Smooth muscle cell (in vitro differentiated cells): ENCODE results near the gene GXYLT2. TPM values are rescaled to one million over a fixed set of nuclear protein-coding genes. Genes with fewer than 3 reads are reported as not detected.

Experiments used
- DNase-seq: peaks from one replicate; lab custom pipeline; 2025; ENCODE audit not compliant: unreplicated experiment; lab: John Stamatoyannopoulos, UW
- H2AFZ ChIP-seq: fragments of 200-600 bp; sonication (generic); 2 replicates; pipeline ENCODE4 v1.6.0; 2016; ENCODE audit warnings: antibody characterized with exemption, low read depth, mild to moderate bottlenecking
- H3F3A ChIP-seq: fragments of 200-600 bp; sonication (generic); 2 replicates; pipeline ENCODE4 v1.6.0; 2017; ENCODE audit warnings: antibody characterized with exemption, low read depth
- H3K27ac ChIP-seq: fragments of 200-600 bp; sonication (generic); 2 replicates; pipeline ENCODE4 v1.5.1; 2016; ENCODE audit warnings: low read depth, mild to moderate bottlenecking
- H3K27me3 ChIP-seq: fragments of 200-600 bp; sonication (generic); 2 replicates; pipeline ENCODE4 v1.6.1; 2016; ENCODE audit warnings: low read depth, mild to moderate bottlenecking
- H3K36me3 ChIP-seq: fragments of 200-600 bp; sonication (generic); 2 replicates; pipeline ENCODE4 v1.5.1; 2016; ENCODE audit warnings: low read depth
- H3K4me1 ChIP-seq: fragments of 200-600 bp; sonication (generic); 2 replicates; pipeline ENCODE4 v1.5.1; 2016; ENCODE audit warnings: low read depth
- H3K4me2 ChIP-seq: fragments of 200-600 bp; sonication (generic); 2 replicates; pipeline ENCODE4 v1.6.0; 2016; ENCODE audit warnings: mild to moderate bottlenecking
- H3K4me3 ChIP-seq: fragments of 200-600 bp; sonication (generic); 2 replicates; pipeline ENCODE4 v1.5.1; 2016; ENCODE audit warnings: mild to moderate bottlenecking
- H3K79me2 ChIP-seq: fragments of 200-600 bp; sonication (generic); 2 replicates; pipeline ENCODE4 v1.6.0; 2016; ENCODE audit warnings: low read depth, mild to moderate bottlenecking
- H3K9ac ChIP-seq: fragments of 200-600 bp; sonication (generic); 2 replicates; pipeline ENCODE4 v1.6.0; 2016; ENCODE audit warnings: low read depth
- H3K9me3 ChIP-seq: fragments of 200-600 bp; sonication (generic); replicated peaks from 2 replicates; pipeline ENCODE4 v1.5.1; 2016; ENCODE audit warnings: low read depth
- H4K20me1 ChIP-seq: fragments of 200-600 bp; sonication (generic); 2 replicates; pipeline ENCODE4 v1.6.0; 2016; ENCODE audit warnings: low read depth
- WGBS: methylation state at CpG from one replicate; pipeline ENCODE4 v1.1.7; 2016; ENCODE audit warnings: low lambda C conversion rate; 5-methylcytosine and 5-hydroxymethylcytosine counted together
- polyA plus RNA-seq: library from polyadenylated mRNA; unstranded; fragments of >200 nt; fragmentation: Nextera tagmentation; extraction: Ambion mirVana; gene quantifications from 2 replicates; pipeline ENCODE4 v1.2.1, GENCODE V29; 2016
- total RNA-seq: library from RNA; depleted of rRNA; stranded (reverse); fragments of >200 nt; gene quantifications from 2 replicates; pipeline ENCODE4 v1.2.3, GENCODE V29; 2014
- TF ChIP-seq, protein P1 (sequence below): fragments of 200-600 bp; sonication (generic); IDR thresholded peaks from 2 replicates; pipeline ENCODE4 v1.5.1; 2017; ENCODE audit warnings: borderline replicate concordance, mild to moderate bottlenecking, antibody characterized with exemption; ENCODE audit not compliant: insufficient read depth, poor library complexity, severe bottlenecking

GXYLT2 gene
- total and polyA plus RNA-seq, 2 experiments from 2014 or later, result 17.0 to 19.0 TPM

DNA sequence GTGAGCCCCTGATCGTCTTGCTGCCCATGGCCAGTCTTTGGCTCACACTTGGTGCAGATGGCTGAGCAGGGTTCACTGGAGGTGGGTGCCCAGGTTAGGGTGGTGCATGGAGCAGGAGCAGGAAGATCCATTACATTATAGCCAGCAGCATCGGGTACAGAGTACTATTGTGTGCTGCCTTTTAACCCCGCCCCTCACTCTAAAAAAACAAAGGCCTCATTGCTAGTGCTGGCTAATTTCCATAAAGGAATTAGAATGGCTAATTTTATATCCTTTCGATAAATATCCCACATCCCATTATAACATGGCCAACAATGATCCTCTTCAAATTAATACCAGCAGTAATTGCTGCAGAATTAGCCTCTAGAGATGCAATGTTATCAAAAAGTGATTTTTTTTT lies 63.0 kb downstream of the GXYLT2 start:
- Histone ChIP-seq H3K4me1 (peaks cover 3% of the 10 kb centered on the region), H3K36me3 (no peaks in the 10 kb centered on the region), H4K20me1 (no peaks in the 10 kb centered on the region), H3K9me3 (no peaks in the 10 kb centered on the region), H3K4me3 (no peak overlapping the region), H3K27me3 (no peaks in the 10 kb centered on the region), H3K4me2 (no peak overlapping the region), H3K27ac (no peak overlapping the region), H3F3A (no peaks in the 10 kb centered on the region), H2AFZ (no peak overlapping the region), H3K79me2 (no peaks in the 10 kb centered on the region), H3K9ac (no peak overlapping the region)
- DNase-seq, result no peak
- WGBS, result 99% methylated on average over 4 of the region's 4 CpGs
- TF ChIP-seq, protein P1, sequence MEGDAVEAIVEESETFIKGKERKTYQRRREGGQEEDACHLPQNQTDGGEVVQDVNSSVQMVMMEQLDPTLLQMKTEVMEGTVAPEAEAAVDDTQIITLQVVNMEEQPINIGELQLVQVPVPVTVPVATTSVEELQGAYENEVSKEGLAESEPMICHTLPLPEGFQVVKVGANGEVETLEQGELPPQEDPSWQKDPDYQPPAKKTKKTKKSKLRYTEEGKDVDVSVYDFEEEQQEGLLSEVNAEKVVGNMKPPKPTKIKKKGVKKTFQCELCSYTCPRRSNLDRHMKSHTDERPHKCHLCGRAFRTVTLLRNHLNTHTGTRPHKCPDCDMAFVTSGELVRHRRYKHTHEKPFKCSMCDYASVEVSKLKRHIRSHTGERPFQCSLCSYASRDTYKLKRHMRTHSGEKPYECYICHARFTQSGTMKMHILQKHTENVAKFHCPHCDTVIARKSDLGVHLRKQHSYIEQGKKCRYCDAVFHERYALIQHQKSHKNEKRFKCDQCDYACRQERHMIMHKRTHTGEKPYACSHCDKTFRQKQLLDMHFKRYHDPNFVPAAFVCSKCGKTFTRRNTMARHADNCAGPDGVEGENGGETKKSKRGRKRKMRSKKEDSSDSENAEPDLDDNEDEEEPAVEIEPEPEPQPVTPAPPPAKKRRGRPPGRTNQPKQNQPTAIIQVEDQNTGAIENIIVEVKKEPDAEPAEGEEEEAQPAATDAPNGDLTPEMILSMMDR, result no peak

DNA sequence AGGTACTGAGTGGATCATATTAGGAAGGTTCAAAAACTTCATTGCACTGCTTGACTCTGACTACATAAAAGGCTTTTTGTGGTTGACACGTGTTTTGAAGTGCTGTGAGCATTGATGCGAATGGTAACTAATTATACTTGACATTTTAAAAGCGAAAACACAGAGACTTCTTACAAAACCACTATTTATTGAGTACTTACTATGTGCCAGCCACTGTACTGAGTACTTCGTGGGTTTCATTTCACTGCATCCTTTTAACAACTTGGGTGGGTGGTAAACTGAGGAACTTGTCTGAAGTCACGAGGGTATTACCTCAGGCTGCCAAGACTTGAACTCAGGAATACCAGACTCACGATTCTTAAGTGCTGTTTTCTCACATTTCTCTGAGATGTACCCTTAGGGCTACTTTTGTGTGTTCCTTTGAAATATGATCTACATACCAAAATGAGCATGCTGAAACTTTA lies 63.4 kb downstream of the GXYLT2 start:
- H3K9ac ChIP-seq, result no peak overlapping the region
- H3K9me3 ChIP-seq, result no peaks in the 10 kb centered on the region
- H3K27me3 ChIP-seq, result no peaks in the 10 kb centered on the region
- H3K79me2 ChIP-seq, result no peaks in the 10 kb centered on the region
- H3K27ac ChIP-seq, result no peak overlapping the region
- H3F3A ChIP-seq, result no peaks in the 10 kb centered on the region
- H3K36me3 ChIP-seq, result no peaks in the 10 kb centered on the region
- no peak overlapping the region for H2AFZ ChIP-seq
- no peak overlapping the region for H3K4me3 ChIP-seq
- peaks cover 3% of the 10 kb centered on the region for H3K4me1 ChIP-seq
- no peak for DNase-seq
- no peaks in the 10 kb centered on the region for H4K20me1 ChIP-seq
- no peak overlapping the region for H3K4me2 ChIP-seq
- TF ChIP-seq, protein P1, result no peak
- 64% methylated on average over 6 of the region's 6 CpGs for WGBS

DNA sequence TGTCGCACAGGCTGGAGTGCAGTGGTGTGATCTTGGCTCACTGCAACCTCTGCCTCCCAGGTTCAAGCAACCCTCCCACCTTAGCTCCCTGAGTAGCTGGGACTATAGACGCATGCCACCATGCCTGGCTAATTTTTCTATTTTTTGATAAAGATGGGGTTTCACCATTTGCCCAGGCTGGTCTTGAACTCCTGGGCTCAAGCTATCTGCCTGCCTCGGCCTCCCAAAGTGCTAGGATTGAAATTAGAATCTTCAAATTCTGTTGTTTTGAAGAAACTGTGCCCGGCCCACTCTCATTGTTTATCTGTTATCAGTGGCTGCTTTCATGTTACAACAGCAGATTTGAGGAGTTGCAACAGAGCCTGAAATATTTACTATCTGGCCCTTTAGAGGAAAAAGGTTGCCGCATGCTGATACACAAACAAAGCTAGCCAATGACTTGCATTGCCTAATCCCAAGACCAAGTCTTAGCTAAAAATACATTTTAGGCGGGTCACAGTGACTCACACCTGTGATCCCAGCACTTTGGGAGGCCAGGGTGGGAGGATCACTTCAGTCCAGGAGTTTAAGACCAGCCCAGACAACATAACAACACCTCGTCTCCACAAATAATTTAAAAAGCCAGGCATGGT lies 65.6 kb downstream of the GXYLT2 start:
- no peaks in the 10 kb centered on the region for H3K27me3 ChIP-seq
- no peaks in the 10 kb centered on the region for H3K9me3 ChIP-seq
- H3K79me2 ChIP-seq, result no peaks in the 10 kb centered on the region
- no peaks in the 10 kb centered on the region for H3K36me3 ChIP-seq
- WGBS, result 76% methylated on average over 7 of the region's 7 CpGs
- no peaks in the 10 kb centered on the region for H4K20me1 ChIP-seq
- TF ChIP-seq, protein P1, result no peak
- H3K27ac ChIP-seq, result no peak overlapping the region
- H3F3A ChIP-seq, result no peaks in the 10 kb centered on the region
- H2AFZ ChIP-seq, result no peak overlapping the region
- H3K4me3 ChIP-seq, result no peak overlapping the region
- no peak for DNase-seq
- no peak overlapping the region for H3K9ac ChIP-seq
- peaks cover 13% of the 10 kb centered on the region for H3K4me1 ChIP-seq
- H3K4me2 ChIP-seq, result no peak overlapping the region

DNA sequence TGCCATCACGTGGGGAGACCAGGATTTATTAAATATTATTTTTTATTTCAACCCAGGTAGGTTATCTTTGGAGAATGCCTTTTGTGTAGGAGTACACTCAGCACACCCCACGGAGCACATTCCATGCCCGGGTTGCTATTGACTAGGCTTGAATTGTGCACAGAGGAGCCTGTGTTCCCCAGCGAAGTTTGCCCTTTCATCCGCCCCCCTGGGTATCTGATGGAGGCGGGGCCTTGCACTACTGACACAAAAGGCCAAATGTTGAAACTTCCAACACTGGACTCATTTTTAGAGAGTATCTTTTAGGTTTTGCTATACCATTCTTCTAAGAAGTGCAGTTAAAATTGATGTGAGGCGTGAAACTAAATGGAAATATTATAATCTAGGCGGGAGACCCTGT lies 69.5 kb downstream of the GXYLT2 start:
- no peak overlapping the region for H3K27ac ChIP-seq
- no peak overlapping the region for H3K4me2 ChIP-seq
- H3K9me3 ChIP-seq, result no peaks in the 10 kb centered on the region
- no peak overlapping the region for H2AFZ ChIP-seq
- TF ChIP-seq, protein P1, result no peak
- no peak overlapping the region for H3K4me3 ChIP-seq
- peaks cover 13% of the 10 kb centered on the region for H3K4me1 ChIP-seq
- peaks cover 11% of the 10 kb centered on the region for H3F3A ChIP-seq
- DNase-seq, result no peak
- WGBS, result 88% methylated on average over 8 of the region's 8 CpGs
- no peaks in the 10 kb centered on the region for H3K27me3 ChIP-seq
- no peaks in the 10 kb centered on the region for H3K79me2 ChIP-seq
- no peak overlapping the region for H3K9ac ChIP-seq
- H3K36me3 ChIP-seq, result no peaks in the 10 kb centered on the region
- H4K20me1 ChIP-seq, result no peaks in the 10 kb centered on the region
